OCI-LY7 (cell line): ENCODE results near the gene CRYGD. TPM values are rescaled to one million over a fixed set of nuclear protein-coding genes. Genes with fewer than 3 reads are reported as not detected.

Experiments
- BruUV-seq: library from RNA; stranded (reverse); fragments of 400-500 nt; replicated peaks from 2 replicates; lab custom pipeline; 2021; lab: Mats Ljungman, UMichigan
- CTCF ChIA-PET: fragments of 300-600 bp; sonication (Branson Sonifier 250); formaldehyde crosslinking; loops from one replicate; lab custom pipeline; 2022; ENCODE audit warnings: antibody characterized with exemption; ENCODE audit not compliant: unreplicated experiment; lab: Charles Lee
- POLR2A ChIA-PET: fragments of 300-600 bp; sonication (Branson Sonifier 250); formaldehyde crosslinking; loops from one replicate; lab custom pipeline; 2022; ENCODE audit warnings: antibody characterized with exemption; lab: Charles Lee
- DNase-seq: peaks from one replicate; pipeline ENCODE4 v3.0.0-alpha.2; 2015; ENCODE audit warnings: low spot score
- H2AFZ ChIP-seq: fragments of 200-600 bp; sonication (generic), shearing (Covaris generic); 2 replicates; pipeline ENCODE4 v1.6.1; 2014; ENCODE audit warnings: mild to moderate bottlenecking, antibody characterized with exemption, low read length, moderate library complexity
- H3K27ac ChIP-seq: fragments of 200-600 bp; sonication (generic); 2 replicates; pipeline ENCODE4 v1.5.1; 2014; ENCODE audit warnings: mixed run types, low read depth, mild to moderate bottlenecking, moderate library complexity, low read length, inconsistent platforms; ENCODE audit not compliant: poor library complexity, severe bottlenecking
- H3K36me3 ChIP-seq: fragments of 200-600 bp; sonication (generic); 2 replicates; pipeline ENCODE4 v1.6.1; 2014; ENCODE audit warnings: mild to moderate bottlenecking, antibody characterized with exemption, low read length, moderate library complexity, mixed read lengths; ENCODE audit not compliant: insufficient read depth
- H3K4me1 ChIP-seq: fragments of 200-600 bp; sonication (generic); 2 replicates; pipeline ENCODE4 v1.5.1; 2014; ENCODE audit warnings: mild to moderate bottlenecking, low read length; ENCODE audit not compliant: insufficient read depth, poor library complexity, severe bottlenecking
- H3K4me2 ChIP-seq: fragments of 200-600 bp; sonication (generic); 2 replicates; pipeline ENCODE4 v1.6.1; 2014; ENCODE audit warnings: mild to moderate bottlenecking, low read length
- H3K4me3 ChIP-seq: fragments of 200-600 bp; sonication (generic); 2 replicates; pipeline ENCODE4 v1.5.1; 2014; ENCODE audit warnings: mild to moderate bottlenecking, low read depth, low read length; ENCODE audit not compliant: poor library complexity, severe bottlenecking
- H3K79me2 ChIP-seq: fragments of 200-600 bp; sonication (generic); 2 replicates; pipeline ENCODE4 v1.6.1; 2016; ENCODE audit warnings: low read depth, mild to moderate bottlenecking, low read length, moderate library complexity, mixed read lengths; ENCODE audit not compliant: insufficient read depth
- H3K9me2 ChIP-seq: fragments of 200-600 bp; sonication (generic); 2 replicates; pipeline ENCODE4 v1.6.1; 2016; ENCODE audit warnings: mild to moderate bottlenecking, low read length, mixed read lengths; ENCODE audit not compliant: insufficient read depth
- H3K9me3 ChIP-seq: fragments of 200-600 bp; sonication (generic); 2 replicates; pipeline ENCODE4 v1.6.1; 2014; ENCODE audit warnings: mild to moderate bottlenecking, mixed run types, low read length, mixed read lengths
- H4K20me1 ChIP-seq: fragments of 200-600 bp; sonication (generic); 2 replicates; pipeline ENCODE4 v1.6.1; 2014; ENCODE audit warnings: mild to moderate bottlenecking, antibody characterized with exemption, low read length, moderate library complexity, mixed read lengths; ENCODE audit not compliant: insufficient read depth
- EZH2phosphoT487 ChIP-seq: fragments of 200-600 bp; sonication (generic); IDR thresholded peaks from 2 replicates; pipeline ENCODE4 v1.6.1; 2018; ENCODE audit warnings: low read depth, borderline replicate concordance, mild to moderate bottlenecking, mixed run types, antibody characterized with exemption, low read length, moderate library complexity, mixed read lengths
- intact Hi-C: fragments of 100-400 bp; cut with micrococcal nuclease; formaldehyde crosslinking; loops from one replicate; pipeline ENCODE4 v1.10.0; 2022; ENCODE audit not compliant: unreplicated experiment
- total RNA-seq, 2 experiments: library from RNA; depleted of rRNA in 1 of 2; stranded (reverse); fragments of >200 nt in 1 of 2; shearing (Covaris generic) in 1 of 2; gene quantifications; 2 replicates each; pipeline ENCODE4 v1.2.3, GENCODE V29; 2014 to 2022
- TF ChIP-seq, protein P1 (sequence below): fragments of 200-600 bp; sonication (generic); conservative IDR thresholded peaks from 2 replicates; pipeline ENCODE4 v1.5.1; 2014; ENCODE audit warnings: mild to moderate bottlenecking, antibody characterized with exemption, low read length, moderate library complexity, mixed read lengths

The CRYGD gene
- total RNA-seq, 2 experiments from 2014 or later, result not detected

DNA sequence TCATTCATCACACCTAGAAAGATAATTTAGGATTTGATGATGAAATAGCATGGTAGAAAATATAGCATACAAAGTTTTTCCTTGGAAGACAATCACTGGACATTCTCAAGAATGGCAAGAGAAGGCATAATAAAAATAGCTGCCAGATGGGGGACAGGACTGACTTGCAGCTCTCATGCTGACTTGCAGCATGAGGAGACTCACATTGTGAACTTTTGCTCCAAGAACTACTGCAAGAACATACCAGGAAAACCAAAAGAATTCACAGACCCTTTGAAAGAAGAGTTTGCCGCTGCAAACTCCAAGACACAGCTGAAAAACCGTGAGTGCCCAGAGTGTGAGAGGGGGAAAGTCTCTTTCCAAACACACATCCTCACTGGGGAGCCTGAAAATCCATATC is 47.0 kb downstream of the CRYGD start:
- ChIA-PET POLR2A (interaction anchor here (1.1 kb wide), 1 partner anchor 62 kb away, joined by 3 read pairs; no protein-coding TSS in a partner anchor), CTCF (no interaction called here)
- no peak for DNase-seq
- H3K4me3 ChIP-seq, result no peak overlapping the region
- no peaks in the 10 kb centered on the region for H3K9me3 ChIP-seq
- no peaks in the 10 kb centered on the region for H4K20me1 ChIP-seq
- H3K4me1 ChIP-seq, result no peaks in the 10 kb centered on the region
- H3K79me2 ChIP-seq, result no peaks in the 10 kb centered on the region
- no TSS peak for BruUV-seq
- H2AFZ ChIP-seq, result no peak overlapping the region
- TF ChIP-seq, protein P1, sequence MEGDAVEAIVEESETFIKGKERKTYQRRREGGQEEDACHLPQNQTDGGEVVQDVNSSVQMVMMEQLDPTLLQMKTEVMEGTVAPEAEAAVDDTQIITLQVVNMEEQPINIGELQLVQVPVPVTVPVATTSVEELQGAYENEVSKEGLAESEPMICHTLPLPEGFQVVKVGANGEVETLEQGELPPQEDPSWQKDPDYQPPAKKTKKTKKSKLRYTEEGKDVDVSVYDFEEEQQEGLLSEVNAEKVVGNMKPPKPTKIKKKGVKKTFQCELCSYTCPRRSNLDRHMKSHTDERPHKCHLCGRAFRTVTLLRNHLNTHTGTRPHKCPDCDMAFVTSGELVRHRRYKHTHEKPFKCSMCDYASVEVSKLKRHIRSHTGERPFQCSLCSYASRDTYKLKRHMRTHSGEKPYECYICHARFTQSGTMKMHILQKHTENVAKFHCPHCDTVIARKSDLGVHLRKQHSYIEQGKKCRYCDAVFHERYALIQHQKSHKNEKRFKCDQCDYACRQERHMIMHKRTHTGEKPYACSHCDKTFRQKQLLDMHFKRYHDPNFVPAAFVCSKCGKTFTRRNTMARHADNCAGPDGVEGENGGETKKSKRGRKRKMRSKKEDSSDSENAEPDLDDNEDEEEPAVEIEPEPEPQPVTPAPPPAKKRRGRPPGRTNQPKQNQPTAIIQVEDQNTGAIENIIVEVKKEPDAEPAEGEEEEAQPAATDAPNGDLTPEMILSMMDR, result no peak
- no peak for TF ChIP-seq EZH2phosphoT487
- intact Hi-C loops, result no loop called here
- no peaks in the 10 kb centered on the region for H3K9me2 ChIP-seq
- H3K27ac ChIP-seq, result no peak overlapping the region
- H3K4me2 ChIP-seq, result no peak overlapping the region
- no peaks in the 10 kb centered on the region for H3K36me3 ChIP-seq

DNA sequence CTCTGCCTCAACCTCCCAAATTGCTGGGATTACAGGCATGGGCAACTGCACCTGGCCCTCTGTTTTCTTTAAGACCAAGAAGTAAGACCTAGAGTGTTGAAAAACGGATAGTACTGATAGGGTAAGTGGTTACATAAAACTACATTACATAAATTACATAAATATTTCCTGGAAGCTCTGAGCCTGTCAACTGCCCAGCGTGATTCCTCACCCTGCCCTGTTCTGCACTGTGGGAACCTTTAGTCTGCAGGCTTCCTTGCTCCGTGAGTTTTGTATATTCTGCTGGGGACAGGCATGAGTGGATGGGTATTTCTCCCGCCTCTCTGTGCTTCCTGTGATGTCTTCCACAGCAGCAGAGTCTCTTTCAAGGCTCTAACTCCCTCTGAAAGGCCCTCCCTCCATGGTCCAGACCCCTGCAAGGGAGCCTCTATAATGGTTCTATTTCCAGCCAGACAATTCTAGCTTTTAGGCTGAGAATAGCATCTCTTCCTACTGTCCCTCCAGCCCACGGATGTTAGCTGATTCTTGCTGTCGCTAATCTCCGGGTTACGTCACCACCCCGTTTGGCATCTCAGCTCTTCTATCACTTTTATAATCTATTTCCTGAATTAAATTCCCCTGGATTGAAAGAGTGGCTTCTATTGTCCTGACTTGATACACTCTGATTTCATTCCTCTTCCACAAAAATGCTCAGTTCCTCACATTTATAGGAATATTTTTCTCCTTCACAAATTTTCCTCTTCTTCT is 49.5 kb downstream of the CRYGD start:
- TF ChIP-seq, protein P1, result no peak
- TF ChIP-seq EZH2phosphoT487, result no peak
- ChIA-PET CTCF (no interaction called here), POLR2A (interaction anchor here (0.7 kb wide), 1 partner anchor 16 kb away, joined by 4 read pairs; no protein-coding TSS in a partner anchor)
- Histone ChIP-seq H3K9me2 (no peaks in the 10 kb centered on the region), H3K27ac (no peak overlapping the region), H3K9me3 (no peaks in the 10 kb centered on the region), H3K4me3 (no peak overlapping the region), H3K4me2 (no peak overlapping the region), H3K79me2 (no peaks in the 10 kb centered on the region), H3K36me3 (no peaks in the 10 kb centered on the region), H2AFZ (no peak overlapping the region), H3K4me1 (no peaks in the 10 kb centered on the region), H4K20me1 (no peaks in the 10 kb centered on the region)
- BruUV-seq, result no TSS peak
- DNase-seq, result no peak
- intact Hi-C loops, result loop anchor here (5.0 kb wide), 1 partner anchor 447 kb away; the partner anchor contains the start of gene METTL21A
